HG02623 (cell line): Measurements from ENCODE around the gene ATP8B3.

Source experiments
- ATAC-seq: cut with Tn5 transposase; IDR thresholded peaks from one replicate; pipeline ENCODE4 v1.9.1; 2021; ENCODE audit warnings: moderate library complexity; ENCODE audit not compliant: unreplicated experiment

The ATP8B3 gene

DNA sequence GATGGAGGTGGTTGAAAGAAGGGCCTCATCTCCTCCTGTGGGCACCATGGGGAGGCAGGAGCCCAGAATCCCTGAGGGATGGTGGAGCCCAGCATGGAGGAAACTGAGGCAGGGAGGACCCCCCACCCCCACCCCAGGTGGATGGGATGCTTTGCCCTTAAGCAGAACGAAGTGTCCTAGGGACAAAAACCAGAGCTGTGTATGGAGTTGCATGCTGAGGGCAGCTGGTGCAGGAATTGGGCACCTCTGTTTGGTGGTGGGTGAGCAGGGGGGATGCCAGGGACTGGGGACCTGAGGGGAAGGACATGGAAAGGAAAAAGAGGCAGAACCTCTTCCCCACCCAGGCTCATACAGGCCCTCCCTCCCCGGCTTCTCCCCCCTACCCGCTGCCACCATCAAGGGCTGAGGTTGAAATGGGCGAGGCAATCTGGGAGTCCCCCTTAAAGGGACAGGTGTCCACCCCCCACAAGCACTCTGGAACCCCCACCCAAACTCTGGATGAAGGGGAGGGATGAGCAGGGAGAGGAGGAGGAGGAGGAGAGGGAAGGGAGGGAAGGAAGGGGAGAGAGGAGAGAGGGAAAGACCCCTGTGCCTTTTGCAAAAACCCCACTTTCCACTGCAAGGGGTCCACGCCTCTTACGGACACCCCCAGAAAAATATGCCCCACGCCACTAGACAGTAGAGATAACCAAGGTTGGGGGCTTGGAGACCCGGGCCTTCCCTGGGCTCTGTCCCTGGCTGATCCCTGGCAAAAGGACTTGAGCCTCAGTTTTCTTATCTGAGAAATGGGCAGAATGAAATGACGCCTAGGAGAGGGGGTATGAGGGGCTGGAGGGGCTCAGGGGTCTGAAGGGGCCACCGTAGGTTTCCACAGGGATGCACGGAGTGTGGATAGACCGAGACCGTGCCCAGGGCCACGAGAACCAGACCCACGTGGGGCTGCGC lies 52.8 kb downstream of the ATP8B3 start:
- no peak for ATAC-seq

DNA sequence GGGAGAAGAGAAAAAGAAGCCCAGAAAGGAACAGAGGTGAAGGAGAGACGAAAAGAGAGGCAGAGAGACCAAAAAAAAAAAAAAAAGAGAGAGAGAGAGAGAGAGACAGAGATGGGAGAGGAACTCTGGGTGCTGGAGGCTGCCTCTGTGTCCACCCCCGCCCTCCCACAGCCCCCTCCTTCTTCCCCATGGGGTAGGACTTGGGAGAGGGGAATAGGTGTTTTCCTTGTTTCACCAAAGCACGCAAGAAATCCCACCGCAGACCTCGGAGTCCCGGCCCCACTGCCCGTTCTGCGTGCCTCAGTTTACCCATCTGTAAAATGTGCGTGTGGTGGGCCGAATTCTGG lies 53.9 kb downstream of the ATP8B3 start:
- no peak for ATAC-seq

GRCh38 chr19:1757468-1758230 lies 54.4 kb downstream of the ATP8B3 start:
- ATAC-seq, result no peak

DNA sequence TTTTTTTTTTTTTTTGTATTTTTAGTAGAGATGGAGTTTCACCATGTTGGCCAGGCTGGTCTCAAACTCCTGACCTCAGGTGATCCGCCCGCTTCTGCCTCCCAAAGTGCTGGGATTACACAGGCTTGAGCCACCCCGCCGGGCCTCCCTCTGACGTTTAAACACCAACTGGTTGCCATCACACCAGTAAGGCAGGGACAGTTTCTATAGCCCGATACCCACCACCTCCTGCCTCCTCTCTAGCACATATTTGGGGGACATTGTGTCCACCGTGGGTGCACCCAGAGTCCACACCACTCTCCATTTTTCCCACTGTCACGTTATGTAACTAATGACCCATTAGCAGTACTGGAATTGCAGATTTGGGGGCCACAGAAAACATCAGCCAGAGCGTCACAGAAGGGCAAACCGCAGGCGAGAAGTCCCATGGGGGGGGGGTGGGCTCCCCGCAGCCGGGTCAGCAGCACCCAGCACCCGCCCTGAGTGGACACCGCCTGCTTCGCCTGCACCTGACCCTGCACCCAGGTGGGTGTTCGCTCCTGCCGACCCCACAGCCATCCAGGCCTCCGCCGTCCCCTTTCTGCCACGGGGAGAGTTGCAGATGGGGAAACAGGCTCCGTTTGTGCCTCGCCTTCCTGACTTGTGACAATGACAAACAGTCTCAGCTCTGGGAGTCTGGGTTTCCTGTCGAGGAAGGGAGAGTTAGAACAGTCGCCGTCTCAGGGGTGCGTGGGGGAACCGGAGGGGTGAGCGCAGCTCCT lies 55.2 kb downstream of the ATP8B3 start:
- ATAC-seq, result no peak

DNA sequence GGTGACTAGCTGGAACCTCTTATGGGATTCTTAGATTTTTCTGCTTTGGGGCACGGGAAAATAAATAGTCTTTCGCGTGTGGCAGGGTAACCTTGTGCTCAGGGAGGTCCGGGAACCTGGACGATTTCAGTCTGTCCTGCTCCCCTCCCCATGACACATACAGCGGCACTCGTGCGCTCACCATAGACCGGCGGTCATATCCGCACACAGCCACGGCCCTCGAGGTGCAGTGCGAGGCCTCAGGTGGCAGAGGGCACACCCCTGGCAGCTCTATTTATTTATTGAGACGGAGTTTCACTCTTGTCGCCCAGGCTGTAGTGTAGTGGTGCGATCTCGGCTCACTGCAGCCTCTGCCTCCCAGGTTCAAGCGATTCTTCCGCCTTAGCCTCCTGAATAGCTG lies 55.8 kb downstream of the ATP8B3 start:
- ATAC-seq, result no peak

DNA sequence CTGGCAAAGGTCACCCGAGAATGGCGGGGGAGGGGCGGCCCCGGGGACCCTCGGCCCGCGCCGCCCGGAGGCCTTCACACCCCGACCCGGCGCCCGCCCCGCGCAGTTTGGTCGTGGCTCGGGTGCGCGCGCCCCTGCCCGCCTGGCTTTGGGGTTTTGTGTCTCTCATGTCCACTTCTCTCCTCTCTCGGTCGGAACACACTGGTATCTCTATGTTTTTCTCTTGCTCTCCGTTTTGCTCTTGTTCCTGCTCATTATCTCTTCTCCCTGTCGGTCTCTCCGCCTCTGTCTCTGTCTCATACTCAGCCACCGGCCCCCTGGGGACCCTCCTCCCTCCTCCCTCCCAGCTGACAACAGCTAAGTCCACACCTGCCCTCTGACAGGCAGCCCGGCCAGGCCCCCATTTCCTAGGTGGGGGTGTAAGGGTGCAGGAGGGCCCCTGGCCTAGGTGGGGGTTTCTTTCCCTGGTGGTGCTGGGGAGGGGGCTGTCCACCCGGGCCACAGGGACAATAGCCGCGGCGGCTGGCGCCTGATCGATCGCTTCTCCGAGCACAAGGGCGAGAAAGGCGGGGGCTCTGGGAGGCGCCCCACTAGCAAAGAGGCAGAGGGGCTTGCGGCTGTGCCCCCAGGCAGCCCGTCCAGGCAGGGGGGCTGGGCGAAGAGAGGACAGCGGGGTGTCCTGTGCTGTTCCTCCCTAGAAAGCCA lies 56.5 kb downstream of the ATP8B3 start:
- no peak for ATAC-seq

DNA sequence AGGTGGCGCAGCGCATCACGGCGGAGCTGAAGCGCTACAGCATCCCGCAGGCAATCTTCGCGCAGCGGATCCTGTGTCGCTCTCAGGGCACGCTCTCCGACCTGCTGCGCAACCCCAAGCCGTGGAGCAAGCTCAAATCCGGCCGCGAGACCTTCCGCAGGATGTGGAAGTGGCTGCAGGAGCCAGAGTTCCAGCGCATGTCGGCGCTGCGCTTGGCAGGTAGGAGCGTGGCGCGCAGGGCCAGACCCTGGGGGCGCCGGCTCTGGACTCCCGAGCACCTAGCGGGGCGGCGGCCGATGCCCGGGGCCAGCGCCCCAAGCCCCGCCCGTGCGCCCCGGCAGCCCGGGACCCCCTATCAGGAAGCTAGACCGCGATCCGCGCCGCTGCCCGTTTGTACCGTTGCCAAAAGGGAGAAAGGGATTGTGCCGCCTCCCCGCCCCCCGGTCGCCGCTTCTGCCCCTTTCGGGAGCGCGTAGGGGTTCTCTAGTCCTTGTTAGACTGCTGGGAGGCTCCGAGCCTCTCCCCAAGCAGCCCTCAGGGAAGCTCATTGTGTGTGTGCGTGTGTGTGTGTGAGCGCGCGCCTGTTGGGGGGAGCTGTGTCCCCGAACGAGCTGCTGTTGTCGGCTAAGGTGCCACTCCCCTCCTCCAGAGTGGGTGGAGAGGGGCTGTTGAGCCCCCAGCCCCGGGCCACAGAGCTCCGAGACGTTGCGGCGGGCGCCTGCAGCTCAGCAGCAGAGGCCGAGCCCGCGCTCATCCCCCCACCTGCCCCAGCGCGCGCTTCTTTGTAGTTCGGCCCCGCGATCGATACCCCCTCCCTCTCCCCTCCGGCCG lies 57.2 kb downstream of the ATP8B3 start:
- ATAC-seq, result no peak

GRCh38 chr19:1754018-1754635 lies 57.9 kb downstream of the ATP8B3 start:
- no peak for ATAC-seq

DNA sequence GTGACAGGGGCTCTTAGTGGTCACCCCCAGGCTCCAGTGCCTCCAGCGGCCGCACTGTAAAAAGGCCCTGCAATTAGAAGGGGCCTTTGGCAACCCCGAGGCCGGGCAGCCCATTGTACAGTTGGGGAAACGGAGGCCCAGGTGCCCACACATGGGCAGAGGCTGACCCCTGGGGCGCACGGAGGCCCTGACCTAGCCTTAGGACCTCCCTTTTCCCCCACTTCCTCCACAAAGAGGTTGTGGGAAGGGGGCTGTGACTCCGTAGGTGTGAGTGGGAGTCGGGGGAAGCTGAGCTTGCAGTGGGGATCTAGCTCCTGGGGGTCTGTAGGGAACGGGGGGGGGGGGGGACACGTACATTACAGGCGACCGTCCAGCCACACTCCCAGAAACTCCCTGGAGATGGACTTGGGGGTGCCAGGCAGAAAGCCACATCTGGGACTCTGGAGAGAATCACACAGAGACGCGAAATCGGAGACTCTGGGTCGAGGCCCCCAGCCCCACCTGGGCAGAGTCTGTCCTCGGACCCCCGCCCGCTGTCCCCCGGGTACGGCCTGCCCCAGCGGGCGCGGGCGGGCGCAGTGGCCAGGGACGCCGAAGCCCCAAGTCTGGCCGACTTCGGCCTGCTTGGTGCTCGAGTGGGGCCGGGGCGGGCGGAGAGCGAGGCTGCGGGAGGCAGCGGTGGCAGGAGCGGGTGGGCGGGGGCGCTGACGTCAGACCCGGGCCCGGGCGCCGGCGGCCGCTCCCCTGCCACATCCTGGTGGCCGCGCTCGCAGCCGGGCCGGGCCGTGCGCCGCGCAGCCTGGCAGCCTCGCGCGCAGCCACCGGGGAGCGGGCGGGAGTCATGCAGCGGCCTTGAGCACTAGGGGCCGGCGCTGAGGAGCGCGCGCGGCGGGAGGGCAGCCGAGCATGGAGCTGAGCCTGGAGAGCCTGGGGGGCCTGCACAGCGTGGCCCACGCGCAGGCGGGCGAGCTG lies 59.0 kb downstream of the ATP8B3 start, which contains the start of gene ONECUT3:
ONECUT3 (plus strand) TSS at position 750 of the 972 bp plus-strand sequence; CDS start at position 907, 157 bp downstream.
- no peak for ATAC-seq

GRCh38 chr19:1752009-1752756 lies 59.9 kb downstream of the ATP8B3 start:
- no peak for ATAC-seq

DNA sequence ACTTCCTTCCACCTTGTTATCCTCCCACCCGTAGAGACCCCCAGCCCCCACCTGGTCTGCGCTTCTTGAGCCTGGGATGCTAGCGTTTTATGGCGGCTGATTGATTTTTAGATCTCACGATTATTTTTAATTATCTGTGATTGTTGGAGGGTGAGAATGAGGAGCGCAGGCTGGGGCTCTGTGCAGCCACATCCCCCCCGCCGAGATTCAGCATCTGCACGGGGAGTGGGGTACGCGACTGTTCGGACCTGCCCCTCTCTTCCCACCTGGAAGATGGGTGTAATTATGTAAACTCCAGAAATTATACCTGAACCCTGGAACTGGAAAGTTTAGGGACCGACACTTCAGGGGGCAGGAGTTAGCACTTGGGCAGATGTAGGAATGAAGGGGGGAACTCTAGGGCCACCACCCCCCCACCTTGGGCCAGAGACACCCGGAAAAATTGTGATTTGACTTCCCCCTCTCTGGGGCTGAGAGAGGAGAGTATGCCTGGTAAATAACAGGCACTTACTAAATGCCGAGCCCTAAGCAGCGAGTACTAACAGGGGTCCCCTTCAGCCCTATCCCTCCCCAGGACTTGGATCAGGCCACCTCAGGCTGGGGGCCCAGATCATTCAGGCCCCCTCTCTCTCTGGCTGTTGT lies 60.6 kb downstream of the ATP8B3 start:
- ATAC-seq, result no peak

GRCh38 chr19:1750343-1751021 lies 61.6 kb downstream of the ATP8B3 start:
- no peak for ATAC-seq

- no peak for ATAC-seq
Observed at GRCh38 chr19:1749373-1750342, 62.4 kb downstream of the ATP8B3 start.

DNA sequence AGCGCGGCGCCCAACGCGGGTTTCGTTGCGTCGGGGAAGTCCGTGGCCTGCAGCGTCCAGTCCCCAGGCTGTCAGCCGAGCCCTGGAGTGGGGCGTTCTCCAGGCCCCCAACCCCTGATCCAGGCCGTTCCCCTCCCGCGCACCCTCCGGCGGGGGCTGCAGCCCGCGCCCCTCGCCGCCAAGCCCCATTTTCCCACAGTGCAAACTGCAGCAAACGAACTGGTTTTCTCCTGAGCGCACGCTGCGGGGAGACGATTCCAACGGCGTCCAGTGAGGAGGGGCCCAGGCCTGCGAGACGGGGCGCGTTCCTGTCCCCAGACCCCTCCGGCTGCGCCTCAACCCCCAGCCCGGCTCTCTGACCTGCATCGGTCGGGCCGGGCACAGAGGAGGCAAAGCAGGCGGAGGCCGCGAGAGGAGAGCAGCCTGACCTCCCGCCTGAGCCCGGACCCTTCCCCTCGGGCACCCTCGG lies 63.2 kb downstream of the ATP8B3 start:
- no peak for ATAC-seq
